WTC11 (cell line): Measurements from ENCODE around the gene PELI3. TPM values are rescaled to one million over a fixed set of nuclear protein-coding genes. Genes with fewer than 3 reads are reported as not detected.

Experiments
- ATAC-seq: fragments of 200-7000 bp; cut with Tn5 transposase; 2 replicates; pipeline ENCODE4 v1.10.0; 2021; ENCODE audit warnings: mild to moderate bottlenecking, moderate library complexity
- CTCF ChIA-PET: fragments of 300-600 bp; sonication (Branson Sonifier 250); formaldehyde crosslinking; loops from one replicate; lab custom pipeline; 2021; ENCODE audit warnings: antibody characterized with exemption; lab: Charles Lee
- POLR2A ChIA-PET: fragments of 350-600 bp; sonication (Branson Sonifier 250); formaldehyde crosslinking; loops from one replicate; lab custom pipeline; 2021; ENCODE audit warnings: antibody characterized with exemption; lab: Charles Lee
- DNase-seq: peaks from one replicate; pipeline ENCODE4 v3.0.0; 2021; ENCODE audit warnings: low spot score
- H3K27ac Mint-ChIP-seq: 2 replicates; pipeline ENCODE4 v1.8.0; 2021; ENCODE audit warnings: mixed read lengths
- H3K27me3 Mint-ChIP-seq: 2 replicates; pipeline ENCODE4 v1.8.0; 2021; ENCODE audit warnings: low read depth, mild to moderate bottlenecking, moderate library complexity, mixed read lengths
- H3K36me3 Mint-ChIP-seq: 2 replicates; pipeline ENCODE4 v1.8.0; 2021; ENCODE audit warnings: mixed read lengths
- H3K4me1 Mint-ChIP-seq: 2 replicates; pipeline ENCODE4 v1.8.0; 2022; ENCODE audit warnings: mixed read lengths
- H3K4me3 Mint-ChIP-seq: 2 replicates; pipeline ENCODE4 v1.8.0; 2021; ENCODE audit warnings: mild to moderate bottlenecking, moderate library complexity, mixed read lengths
- H3K9me3 Mint-ChIP-seq: 2 replicates; pipeline ENCODE4 v1.8.0; 2021; ENCODE audit warnings: mixed read lengths
- CBFB ChIP-seq: sonication (generic); formaldehyde crosslinking; IDR thresholded peaks from 2 replicates; pipeline ENCODE4 v1.8.1; 2022; ENCODE audit warnings: mild to moderate bottlenecking, low read depth, missing genetic modification reagents
- E2F1 ChIP-seq: sonication (generic); formaldehyde crosslinking; IDR thresholded peaks from 2 replicates; pipeline ENCODE4 v1.8.0; 2022; ENCODE audit warnings: mild to moderate bottlenecking, missing genetic modification reagents
- E2F4 ChIP-seq: sonication (generic); formaldehyde crosslinking; IDR thresholded peaks from 2 replicates; pipeline ENCODE4 v1.8.1; 2022; ENCODE audit warnings: low read depth, mild to moderate bottlenecking, moderate library complexity, missing genetic modification reagents, borderline replicate concordance
- ELF4 ChIP-seq: sonication (generic); formaldehyde crosslinking; IDR thresholded peaks from 2 replicates; pipeline ENCODE4 v1.8.1; 2022; ENCODE audit warnings: low read depth, mild to moderate bottlenecking, moderate library complexity, missing genetic modification reagents
- GRHL2 ChIP-seq: fragments of 250-450 bp; sonication (Bioruptor Pico); IDR thresholded peaks from 2 replicates; pipeline ENCODE4 v1.8.0; 2022; ENCODE audit warnings: mild to moderate bottlenecking, moderate library complexity; ENCODE audit not compliant: insufficient replicate concordance, severe bottlenecking
- GTF2I ChIP-seq: fragments of 250-450 bp; sonication (Bioruptor Pico); conservative IDR thresholded peaks from 2 replicates; pipeline ENCODE4 v1.4.0; 2021; ENCODE audit warnings: mild to moderate bottlenecking
- IRF2 ChIP-seq: sonication (generic); formaldehyde crosslinking; IDR thresholded peaks from 2 replicates; pipeline ENCODE4 v1.8.0; 2022; ENCODE audit warnings: low read depth, missing genetic modification reagents, borderline replicate concordance
- MYBL2 ChIP-seq: sonication (generic); formaldehyde crosslinking; IDR thresholded peaks from 2 replicates; pipeline ENCODE4 v1.8.1; 2023; ENCODE audit warnings: mild to moderate bottlenecking, moderate library complexity, missing genetic modification reagents
- RORB ChIP-seq: fragments of 250-450 bp; sonication (Bioruptor Pico); IDR thresholded peaks from 2 replicates; pipeline ENCODE4 v1.9.0; 2021; ENCODE audit warnings: mild to moderate bottlenecking
- SMAD3 ChIP-seq: sonication (generic); formaldehyde crosslinking; IDR thresholded peaks from 2 replicates; pipeline ENCODE4 v1.8.0; 2022; ENCODE audit warnings: missing genetic modification reagents, mild to moderate bottlenecking, borderline replicate concordance
- STAT6 ChIP-seq: sonication (generic); formaldehyde crosslinking; conservative IDR thresholded peaks from 2 replicates; pipeline ENCODE4 v1.8.1; 2023; ENCODE audit warnings: mild to moderate bottlenecking, low read depth, missing genetic modification reagents, moderate library complexity
- TCF7 ChIP-seq: sonication (generic); formaldehyde crosslinking; IDR thresholded peaks from 2 replicates; pipeline ENCODE4 v1.8.0; 2022; ENCODE audit warnings: mild to moderate bottlenecking, low read depth, missing genetic modification reagents, moderate library complexity
- ZNF121 ChIP-seq: sonication (generic); formaldehyde crosslinking; IDR thresholded peaks from 2 replicates; pipeline ENCODE4 v1.8.0; 2023; ENCODE audit warnings: missing genetic modification reagents
- ZNF423 ChIP-seq: fragments of 250-450 bp; sonication (Bioruptor Pico); IDR thresholded peaks from 2 replicates; pipeline ENCODE4 v2.1.2; 2022; ENCODE audit warnings: mild to moderate bottlenecking, moderate library complexity
- ZNF532 ChIP-seq: fragments of 250-450 bp; sonication (Bioruptor Pico); IDR thresholded peaks from 2 replicates; pipeline ENCODE4 v1.9.0; 2021; ENCODE audit warnings: mild to moderate bottlenecking, borderline replicate concordance
- total RNA-seq: library from RNA; stranded (reverse); gene quantifications from 3 replicates; pipeline ENCODE4 v1.2.3, GENCODE V29; 2021

The PELI3 gene
- total RNA-seq, 1 experiment from 2014 or later, result 7.8 TPM

- peaks cover 3% of the 10 kb centered on the region for H3K4me1 Mint-ChIP-seq
- no peak for TF ChIP-seq TCF7 (CRISPR knock-in tag)
- TF ChIP-seq STAT6 (CRISPR knock-in tag), result no peak
- TF ChIP-seq ZNF532 (CRISPR knock-in tag), result no peak
- TF ChIP-seq CBFB (CRISPR knock-in tag), result no peak
- TF ChIP-seq E2F4 (CRISPR knock-in tag), result no peak
- no peak for TF ChIP-seq MYBL2 (CRISPR knock-in tag)
- TF ChIP-seq ZNF423 (CRISPR knock-in tag), result no peak
- TF ChIP-seq ELF4 (CRISPR knock-in tag), result no peak
- TF ChIP-seq RORB (CRISPR knock-in tag), result no peak
- no peak for TF ChIP-seq E2F1
- TF ChIP-seq GTF2I (CRISPR knock-in tag), result no peak
- no peak for TF ChIP-seq GRHL2 (CRISPR knock-in tag)
- no peak for TF ChIP-seq SMAD3 (CRISPR knock-in tag)
- no peak for TF ChIP-seq ZNF121 (CRISPR knock-in tag)
- TF ChIP-seq IRF2 (CRISPR knock-in tag), result no peak
- H3K36me3 Mint-ChIP-seq, result peaks cover 25% of the 10 kb centered on the region
- H3K9me3 Mint-ChIP-seq, result no peaks in the 10 kb centered on the region
- H3K27ac Mint-ChIP-seq, result no peak overlapping the region
- no peak overlapping the region for H3K4me3 Mint-ChIP-seq
- H3K27me3 Mint-ChIP-seq, result no peaks in the 10 kb centered on the region
- DNase-seq (no peak), ATAC-seq (no peak)
- ChIA-PET POLR2A (no interaction called here), CTCF (no interaction called here)
Observed at GRCh38 chr11:66524304-66525040, 57.8 kb downstream of the PELI3 start.

Other genes starting within 250 kb of the PELI3 start
- 52.3 to 54.9 TPM (median 54.1 TPM) in 3 replicates for gene KLC2, start 209.2 kb upstream of the PELI3 start, total RNA-seq
- 125 to 134 TPM (median 130 TPM) in 3 replicates for gene RAB1B, start 198.3 kb upstream of the PELI3 start, total RNA-seq
- gene CNIH2, start 188.7 kb upstream of the PELI3 start, total RNA-seq, result 12.2 to 12.9 TPM (median 12.2 TPM) in 3 replicates
- 86.0 to 86.9 TPM (median 86.4 TPM) in 3 replicates for gene YIF1A, start 177.8 kb upstream of the PELI3 start, total RNA-seq
- gene TMEM151A, start 175.0 kb upstream of the PELI3 start, total RNA-seq, result 2.2 to 2.3 TPM (median 2.3 TPM) in 3 replicates
- 2.6 to 2.8 TPM (median 2.7 TPM) in 3 replicates for gene CD248, start 149.9 kb upstream of the PELI3 start, total RNA-seq
- gene RIN1, start 130.5 kb upstream of the PELI3 start, total RNA-seq, result 4.7 to 5.5 TPM (median 5.0 TPM) in 3 replicates
- gene BRMS1, start 121.8 kb upstream of the PELI3 start, total RNA-seq, result 37.0 to 44.5 TPM (median 40.8 TPM) in 3 replicates
- gene B4GAT1, start 119.3 kb upstream of the PELI3 start, total RNA-seq, result 34.1 to 37.0 TPM (median 36.3 TPM) in 3 replicates
- 30.2 to 36.6 TPM (median 35.3 TPM) in 3 replicates for gene SLC29A2, start 95.1 kb upstream of the PELI3 start, total RNA-seq
- 0.27 to 0.79 TPM (median 0.44 TPM) in 3 replicates for gene NPAS4, start 45.9 kb upstream of the PELI3 start, total RNA-seq
- gene MRPL11, start 28.1 kb upstream of the PELI3 start, total RNA-seq, result 131 to 137 TPM (median 135 TPM) in 3 replicates
- gene DPP3, start 13.5 kb downstream of the PELI3 start, total RNA-seq, result 77.0 to 86.7 TPM (median 83.4 TPM) in 3 replicates
- 22.9 to 26.8 TPM (median 24.1 TPM) in 3 replicates for gene BBS1, start 43.7 kb downstream of the PELI3 start, total RNA-seq
- gene ZDHHC24, start 79.1 kb downstream of the PELI3 start, total RNA-seq, result 11.1 to 14.8 TPM (median 13.7 TPM) in 3 replicates
- gene ACTN3, start 80.0 kb downstream of the PELI3 start, total RNA-seq, result 18.5 to 20.4 TPM (median 19.2 TPM) in 3 replicates
- gene CTSF, start 101.7 kb downstream of the PELI3 start, total RNA-seq, result 4.4 to 4.9 TPM (median 4.7 TPM) in 3 replicates
- gene CCDC87, start 126.2 kb downstream of the PELI3 start, total RNA-seq, result 0.71 to 0.85 TPM (median 0.80 TPM) in 3 replicates
- 35.9 to 47.3 TPM (median 41.7 TPM) in 3 replicates for gene CCS, start 126.3 kb downstream of the PELI3 start, total RNA-seq
- 92.0 to 146 TPM (median 137 TPM) in 3 replicates for gene RBM14, start 149.7 kb downstream of the PELI3 start, total RNA-seq
- 144 to 163 TPM (median 154 TPM) in 3 replicates for gene RBM4, start 171.8 kb downstream of the PELI3 start, total RNA-seq
- 14.1 to 21.3 TPM (median 20.3 TPM) in 3 replicates for gene RBM4B, start 211.0 kb downstream of the PELI3 start, total RNA-seq